SW 1271 (cell line): ENCODE results near the gene ZNF775.

Experiments
- DNase-seq, 2 experiments: peaks; one replicate each; lab custom pipeline; 2025; lab: John Stamatoyannopoulos, UW

The ZNF775 gene

GRCh38 chr7:150441524-150441923 is 62.4 kb downstream of the ZNF775 start:
- no peak for DNase-seq

- DNase-seq = no peak
Observed at GRCh38 chr7:150442811-150443210, 63.7 kb downstream of the ZNF775 start.

DNA sequence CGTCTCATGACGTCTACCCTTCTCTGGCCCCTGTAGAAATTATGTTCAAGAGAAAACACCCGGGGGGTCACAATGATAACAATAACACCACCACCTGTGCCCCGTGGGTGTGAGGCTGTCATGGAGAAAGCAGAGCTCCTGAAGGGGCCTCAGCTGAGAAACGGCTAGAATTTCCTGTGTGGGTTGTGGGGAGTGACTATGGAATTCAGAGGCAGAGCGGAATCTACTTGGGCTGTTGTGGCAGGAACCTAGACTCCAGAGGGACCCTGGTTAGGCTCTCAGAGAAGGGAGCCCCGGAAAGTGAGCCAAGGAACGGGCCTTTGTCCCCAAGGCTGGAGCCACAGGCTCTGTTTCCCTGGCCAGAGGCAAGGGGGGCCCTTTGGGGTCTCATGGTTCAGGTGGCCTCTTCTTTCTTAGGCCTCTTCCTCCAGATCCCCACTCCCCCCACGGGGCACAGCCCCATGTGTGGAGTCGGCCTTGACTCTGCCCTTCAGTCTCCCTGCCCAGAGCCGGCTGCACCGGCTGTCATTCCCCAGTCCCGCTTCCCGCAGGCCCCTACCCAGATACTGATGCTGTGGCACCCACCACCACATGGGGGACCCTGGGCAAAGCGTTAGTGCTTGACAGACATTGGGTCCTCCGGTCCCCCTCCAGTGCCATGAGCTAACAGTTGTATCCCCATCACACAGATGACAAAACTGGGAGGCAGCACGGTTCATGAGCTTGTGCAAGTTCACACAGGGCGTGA is 64.8 kb downstream of the ZNF775 start:
- no peak for DNase-seq

- DNase-seq = no peak
Observed at GRCh38 chr7:150444674-150445365, 65.7 kb downstream of the ZNF775 start.

- no peak for DNase-seq
Observed at GRCh38 chr7:150446288-150446938, 67.3 kb downstream of the ZNF775 start.
